ENCODE measurements around the gene KRT6A. TPM values are rescaled to one million over a fixed set of nuclear protein-coding genes. Genes with fewer than 3 reads are reported as not detected.

KRT6A gene
- total and polyA plus RNA-seq, 2 of the 8 experiments (the other 6 are each of a cell fraction or from before 2014, with no cell fraction given), result 0.11 TPM; not detected in 1

GRCh38 chr12:52517005-52517835 lies 24.2 kb upstream of the KRT6A start:
- Histone ChIP-seq H3K23me2 (ENCODE audit: low read depth, low read length) (no peaks in the 10 kb centered on the region), H2BK120ac (replicated peaks; ENCODE audit: low read depth, low read length) (no peak overlapping the region), H2BK5ac (ENCODE audit: low read depth, low read length) (no peak overlapping the region; the same call in 1 of the 2 replicates), H3K4me3 (ENCODE audit: extremely low read depth in 1 of 4, insufficient read depth in 2 of 4, low read depth in 3 of 4, low read length in 4 of 4) (no peak overlapping the region), H4K8ac (ENCODE audit: extremely low read depth, insufficient read depth, low read length) (no peak overlapping the region), H3K27ac (ENCODE audit: low read depth, low read length) (no peak overlapping the region), H4K91ac (replicated peaks; ENCODE audit: insufficient read length, low read length) (no peak overlapping the region), H3K9me3 (ENCODE audit: insufficient read depth in 2 of 2, low read depth in 1 of 2, low read length in 1 of 2) (no peaks in the 10 kb centered on the region; a peak in 1 of 4 replicates), H2AFZ (ENCODE audit: low read length) (no peak overlapping the region), H3K4me2 (ENCODE audit: insufficient read depth in 1 of 2, low read depth in 2 of 2, low read length in 2 of 2) (no peak overlapping the region), H2AK5ac (ENCODE audit: low read depth, low read length) (no peak overlapping the region), H3K4ac (replicated peaks; ENCODE audit: insufficient read length, low read depth, low read length) (no peak overlapping the region), H3K79me1 (ENCODE audit: low read depth, low read length) (no peaks in the 10 kb centered on the region), H3K36me3 (ENCODE audit: control insufficient read depth in 2 of 4, insufficient read depth in 4 of 4, low read length in 3 of 4) (no peaks in the 10 kb centered on the region), H3K56ac (replicated peaks; ENCODE audit: insufficient read length, low read depth, low read length) (no peak overlapping the region), H3K27me3 (replicated peaks in 1 of 4; ENCODE audit: control insufficient read depth in 3 of 4, extremely low read depth in 1 of 4, insufficient read depth in 3 of 4, low read length in 3 of 4) (no peaks in the 10 kb centered on the region), H3K18ac (ENCODE audit: extremely low read depth, low read length) (no peak overlapping the region), H3K9ac (replicated peaks in 1 of 4; ENCODE audit: extremely low read depth in 1 of 4, low read depth in 3 of 4, low read length in 3 of 4) (no peak overlapping the region), H2BK20ac (ENCODE audit: low read length) (no peak overlapping the region; the same call in 1 of the 2 replicates), H4K5ac (ENCODE audit: insufficient read length, low read depth, low read length) (no peak overlapping the region), H3K14ac (ENCODE audit: insufficient read length) (no peak overlapping the region), H3K79me2 (ENCODE audit: control insufficient read depth in 1 of 2, insufficient read depth in 2 of 2, low read length in 2 of 2) (no peaks in the 10 kb centered on the region), H4K20me1 (replicated peaks in 1 of 2; ENCODE audit: control insufficient read depth in 1 of 2, insufficient read depth in 2 of 2, low read length in 2 of 2) (no peaks in the 10 kb centered on the region), H2BK12ac (ENCODE audit: low read depth, low read length) (no peak overlapping the region), H2BK15ac (ENCODE audit: low read length) (no peak overlapping the region), H3K4me1 (replicated peaks in 1 of 4; ENCODE audit: control insufficient read depth in 3 of 4, insufficient read depth in 4 of 4, low read length in 3 of 4) (no peaks in the 10 kb centered on the region; a peak in 1 of 7 replicates), H3K23ac (ENCODE audit: insufficient read length) (no peak overlapping the region)
- peak in 1 of 2 experiments; percentile 27 for DNase-seq (ENCODE audit: low read depth in 1 of 2, low spot score in 2 of 2)
- FAIRE-seq, result no peak
- ChIA-PET POLR2A (ENCODE audit: partially characterized antibody) (no interaction called here), CTCF (ENCODE audit: partially characterized antibody) (interaction anchor here (0.7 to 4.5 kb wide), 9 partner anchors 10 to 362 kb away, joined by 3 to 29 read pairs (median 3); no protein-coding TSS in a partner anchor)
- no peak for TF ChIP-seq HDAC2 (IDR thresholded peaks at IDR 0.05; ENCODE audit: borderline replicate concordance in 1 of 2, low read depth in 2 of 2, low read length in 2 of 2)
- no peak for TF ChIP-seq CTCF (IDR thresholded peaks at IDR 0.05; ENCODE audit: control extremely low read depth in 1 of 3, insufficient read depth in 1 of 3, low read depth in 1 of 3, low read length in 3 of 3)
- no peak for TF ChIP-seq TCF12 (IDR thresholded peaks at IDR 0.05; ENCODE audit: low read depth, low read length)
- 90% methylated on average over 14 of the region's 14 CpGs; no CpG with 5 or more reads in 1 of the 2 experiments for WGBS, 2 experiments (ENCODE audit: extremely low coverage in 1 of 2, insufficient coverage in 1 of 2, insufficient read length in 1 of 2, insufficient replicate concordance in 2 of 2, low coverage in 1 of 2, low lambda C conversion rate in 2 of 2, missing lambda C conversion rate in 1 of 2)
